Measurements from ENCODE around the gene PSME4. TPM values are rescaled to one million over a fixed set of nuclear protein-coding genes. Genes with fewer than 3 reads are reported as not detected.

PSME4 gene
- total RNA-seq, 1 experiment from 2014 or later: 65.2 TPM

DNA sequence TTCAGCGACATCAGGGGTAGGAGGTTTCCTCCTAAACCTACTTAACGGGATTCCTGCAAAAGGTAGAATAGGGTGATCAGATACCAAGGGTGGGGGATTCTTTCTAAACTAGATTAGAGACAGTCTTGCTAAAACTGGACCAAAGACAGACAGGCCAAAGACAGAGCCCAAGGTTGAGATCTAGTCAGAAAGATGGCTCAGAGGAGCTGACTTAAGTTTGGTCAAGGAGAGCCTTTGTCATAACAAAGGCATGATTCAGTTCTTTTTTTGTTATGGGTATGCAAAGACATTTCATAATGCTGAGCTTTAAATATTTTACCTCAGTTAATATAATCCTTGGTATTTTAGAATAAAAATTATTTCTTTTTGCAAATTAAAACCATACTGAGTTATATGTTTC, 93.2 kb downstream of the PSME4 start:
- DNase-seq (ENCODE audit: unreplicated experiment): no peak
- peaks cover 6% of the 10 kb centered on the region for H3K4me1 Mint-ChIP-seq (ENCODE audit: insufficient read depth, unreplicated experiment)
- H3K27me3 Mint-ChIP-seq (ENCODE audit: insufficient read depth, unreplicated experiment): no peaks in the 10 kb centered on the region
- peaks cover 72% of the 10 kb centered on the region for H3K36me3 Mint-ChIP-seq (ENCODE audit: insufficient read depth, unreplicated experiment)
- TF ChIP-seq CTCF (IDR thresholded peaks at IDR 0.05; ENCODE audit: unreplicated experiment): no peak
- CTCF ChIA-PET: interaction anchor here (0.7 kb wide), 1 partner anchor 19 kb away, joined by 3 read pairs; no protein-coding TSS in a partner anchor
- no TSS peak for BruUV-seq (replicated peaks)
- POLR2A ChIA-PET: interaction anchor here (0.7 to 1.3 kb wide), 2 partner anchors 12 to 64 kb away, joined by 3 to 4 read pairs; no protein-coding TSS in a partner anchor
- H3K27ac Mint-ChIP-seq (ENCODE audit: low read depth, unreplicated experiment): no peak overlapping the region
- intact Hi-C loops (cut with micrococcal nuclease): no loop called here
- H3K9me3 Mint-ChIP-seq (ENCODE audit: unreplicated experiment): no peaks in the 10 kb centered on the region
- no peak overlapping the region for H3K4me3 Mint-ChIP-seq (ENCODE audit: unreplicated experiment)

DNA sequence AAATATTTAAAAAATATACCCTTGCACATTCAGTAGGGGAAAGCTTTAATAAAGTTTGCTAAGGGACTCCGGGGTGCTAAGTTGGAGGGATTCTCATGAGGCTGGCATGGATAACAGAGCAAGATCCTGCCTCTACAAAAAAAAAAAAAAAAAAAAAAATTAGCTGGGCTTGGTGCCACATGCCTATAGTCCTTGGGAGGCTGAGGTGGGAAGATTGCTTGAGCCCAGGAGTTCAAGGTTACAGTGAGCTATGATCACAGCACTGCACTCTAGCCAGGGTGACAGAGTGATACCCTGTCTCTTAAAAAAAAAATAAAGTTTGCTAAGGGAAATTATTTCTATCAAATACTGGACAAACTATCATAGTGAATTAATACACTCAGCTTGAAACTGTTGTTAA, 93.7 kb downstream of the PSME4 start:
- no TSS peak for BruUV-seq (replicated peaks)
- TF ChIP-seq CTCF (IDR thresholded peaks at IDR 0.05; ENCODE audit: unreplicated experiment): no peak
- H3K27ac Mint-ChIP-seq (ENCODE audit: low read depth, unreplicated experiment): no peak overlapping the region
- H3K4me1 Mint-ChIP-seq (ENCODE audit: insufficient read depth, unreplicated experiment): peaks cover 6% of the 10 kb centered on the region
- no peaks in the 10 kb centered on the region for H3K27me3 Mint-ChIP-seq (ENCODE audit: insufficient read depth, unreplicated experiment)
- no peaks in the 10 kb centered on the region for H3K9me3 Mint-ChIP-seq (ENCODE audit: unreplicated experiment)
- intact Hi-C loops (cut with micrococcal nuclease): no loop called here
- H3K36me3 Mint-ChIP-seq (ENCODE audit: insufficient read depth, unreplicated experiment): peaks cover 69% of the 10 kb centered on the region
- H3K4me3 Mint-ChIP-seq (ENCODE audit: unreplicated experiment): no peak overlapping the region
- CTCF ChIA-PET: interaction anchor here (0.7 kb wide), 1 partner anchor 19 kb away, joined by 3 read pairs; no protein-coding TSS in a partner anchor
- DNase-seq (ENCODE audit: unreplicated experiment): no peak
- POLR2A ChIA-PET: interaction anchor here (0.7 to 1.3 kb wide), 2 partner anchors 12 to 64 kb away, joined by 3 to 4 read pairs; no protein-coding TSS in a partner anchor

- Mint-ChIP-seq H3K27me3 (ENCODE audit: insufficient read depth, unreplicated experiment) (no peaks in the 10 kb centered on the region), H3K36me3 (ENCODE audit: insufficient read depth, unreplicated experiment) (peaks cover 90% of the 10 kb centered on the region), H3K9me3 (ENCODE audit: unreplicated experiment) (no peaks in the 10 kb centered on the region), H3K27ac (ENCODE audit: low read depth, unreplicated experiment) (no peak overlapping the region), H3K4me3 (ENCODE audit: unreplicated experiment) (no peak overlapping the region), H3K4me1 (ENCODE audit: insufficient read depth, unreplicated experiment) (no peaks in the 10 kb centered on the region)
- TF ChIP-seq CTCF (IDR thresholded peaks at IDR 0.05; ENCODE audit: unreplicated experiment): no peak
- ChIA-PET POLR2A (no interaction called here), CTCF (interaction anchor here (0.6 to 1.4 kb wide), 3 partner anchors 11 to 1316 kb away, joined by 3 read pairs; no protein-coding TSS in a partner anchor)
- no peak for DNase-seq (ENCODE audit: unreplicated experiment)
- BruUV-seq (replicated peaks): no TSS peak
- intact Hi-C loops (cut with micrococcal nuclease): no loop called here
Measured at GRCh38 chr2:53874401-53874950, 96.3 kb downstream of the PSME4 start.

DNA sequence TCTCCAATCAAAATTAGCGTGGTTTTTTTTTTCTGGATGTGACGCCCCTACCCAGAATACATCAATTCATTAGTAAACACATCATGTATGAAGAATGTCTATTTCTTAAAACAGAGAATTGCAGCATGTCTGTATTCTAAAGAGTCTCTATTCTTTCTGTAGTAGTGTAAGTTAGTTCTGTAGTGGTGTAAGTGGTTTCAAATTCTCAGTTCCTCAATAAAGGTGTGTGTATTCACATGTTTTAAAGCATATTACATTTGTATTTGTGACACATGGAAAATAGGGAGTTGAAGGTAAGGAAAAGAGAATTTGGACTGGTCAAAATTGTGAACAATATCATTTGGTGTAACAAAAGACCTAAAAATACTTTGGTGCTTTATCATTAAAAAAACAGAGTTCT, 103.0 kb downstream of the PSME4 start:
- no TSS peak for BruUV-seq (replicated peaks)
- Mint-ChIP-seq H3K9me3 (ENCODE audit: unreplicated experiment) (no peaks in the 10 kb centered on the region), H3K27me3 (ENCODE audit: insufficient read depth, unreplicated experiment) (no peaks in the 10 kb centered on the region), H3K4me3 (ENCODE audit: unreplicated experiment) (no peak overlapping the region), H3K27ac (ENCODE audit: low read depth, unreplicated experiment) (no peak overlapping the region), H3K4me1 (ENCODE audit: insufficient read depth, unreplicated experiment) (no peaks in the 10 kb centered on the region), H3K36me3 (ENCODE audit: insufficient read depth, unreplicated experiment) (peaks cover 75% of the 10 kb centered on the region)
- intact Hi-C loops (cut with micrococcal nuclease): no loop called here
- ChIA-PET POLR2A (interaction anchor here (0.7 to 1.0 kb wide), 2 partner anchors 27 to 48 kb away, joined by 3 read pairs; no protein-coding TSS in a partner anchor), CTCF (no interaction called here)
- no peak for TF ChIP-seq CTCF (IDR thresholded peaks at IDR 0.05; ENCODE audit: unreplicated experiment)
- DNase-seq (ENCODE audit: unreplicated experiment): no peak
